ENCODE data around the gene TYW1.
A peak's percentile ranks its signal among the peaks of the same experiment; 100 is the strongest.
"Not testable (repeated sequence)": the region's sequence is repeated elsewhere in the genome, so short reads cannot be mapped to it uniquely, and the experiment has no call there.

Gene TYW1

DNA sequence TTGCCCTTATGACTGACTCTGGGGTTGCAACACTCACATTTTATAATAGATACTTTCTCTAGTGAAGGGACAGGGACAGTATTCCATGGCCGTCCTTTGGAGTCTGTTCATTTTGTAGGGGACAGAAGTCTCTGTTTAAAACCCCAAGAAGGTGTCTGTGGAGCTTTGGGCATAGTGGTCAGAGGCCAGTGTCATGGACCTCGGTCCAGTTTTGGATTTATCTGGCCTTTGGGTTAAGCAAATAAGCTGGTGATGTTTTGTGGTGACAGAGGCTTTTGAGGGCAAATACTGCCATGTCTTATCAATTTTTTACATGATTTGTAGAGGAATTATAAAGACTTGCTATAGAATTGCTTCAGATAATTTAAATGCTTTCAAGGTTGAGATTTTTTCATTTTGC, 50.2 kb downstream of the TYW1 start:
- DNase-seq = not testable (repeated sequence)

DNA sequence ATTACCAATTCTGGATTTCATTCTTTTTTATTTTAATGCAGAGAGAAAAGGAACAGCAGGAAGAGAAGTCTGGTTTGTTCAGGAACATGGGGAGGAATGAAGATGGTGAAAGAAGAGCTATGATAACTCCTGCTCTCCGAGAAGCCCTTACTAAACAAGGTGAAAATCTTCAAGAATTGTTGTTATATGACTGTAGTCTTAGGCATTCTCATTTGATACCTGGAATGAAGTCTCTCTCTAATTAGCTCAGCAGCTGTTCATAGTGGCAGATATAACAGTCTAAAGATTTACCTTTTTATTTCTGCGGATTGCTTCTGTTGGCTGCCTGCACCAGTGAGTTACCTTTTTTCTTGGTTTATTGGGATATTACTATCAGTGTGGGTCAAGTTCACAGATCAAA, 53.3 kb downstream of the TYW1 start:
- not testable (repeated sequence) for DNase-seq

DNA sequence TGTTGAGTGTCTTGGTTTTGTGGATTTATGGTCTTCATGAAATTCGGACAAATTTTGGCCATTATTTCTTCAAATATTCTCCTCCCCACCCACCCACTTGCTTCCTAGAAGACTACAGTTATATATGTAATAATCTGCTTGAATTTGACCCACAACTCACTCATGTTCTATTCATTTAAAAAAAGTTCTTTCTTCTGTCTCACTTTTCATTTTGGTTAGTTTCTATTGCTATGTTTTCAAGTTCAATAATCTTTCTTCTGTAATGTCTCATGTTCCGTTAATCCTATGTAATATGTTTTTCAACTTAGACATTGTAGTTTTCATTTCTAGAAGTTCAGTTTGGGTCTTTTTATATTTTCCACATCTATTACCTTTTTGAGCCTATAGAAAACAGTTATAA, 55.5 kb downstream of the TYW1 start:
- DNase-seq = not testable (repeated sequence)

DNA sequence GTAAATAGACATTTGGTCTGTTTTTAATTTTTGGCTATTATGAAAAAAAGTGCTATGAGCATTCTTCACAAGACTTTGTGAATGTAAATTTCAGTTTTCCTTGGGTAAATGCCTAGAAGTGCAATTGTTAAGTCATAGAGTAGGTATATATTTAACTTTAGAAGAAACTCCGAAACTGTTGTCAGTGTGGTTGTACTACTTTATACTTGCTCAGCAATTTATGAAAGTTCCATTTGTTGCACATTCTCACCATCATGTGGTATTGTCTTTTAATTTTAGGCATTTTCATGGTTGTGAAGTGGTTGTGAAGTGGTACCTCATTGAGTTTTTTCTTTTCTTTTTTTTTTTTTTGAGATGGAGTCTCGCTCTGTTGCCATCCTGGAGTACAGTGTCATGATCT, 60.0 kb downstream of the TYW1 start:
- DNase-seq = no peak

DNA sequence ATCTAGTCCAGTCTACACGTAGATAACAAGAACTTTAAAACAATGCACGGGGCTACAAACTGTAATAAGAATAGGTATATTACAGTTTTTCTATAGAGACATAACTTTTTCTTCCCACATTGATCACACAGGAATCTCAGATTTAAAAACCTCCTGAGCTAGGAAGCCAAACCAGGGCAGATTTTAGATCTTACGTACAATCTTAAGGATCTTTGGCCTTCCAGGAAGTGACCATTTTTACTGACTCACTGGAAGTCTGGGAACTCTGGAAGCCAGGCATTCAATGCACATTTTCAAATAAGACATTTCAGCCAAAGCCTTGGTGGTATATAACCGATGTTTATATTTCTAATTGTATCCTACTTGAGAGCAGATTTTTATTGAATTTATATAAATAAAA, 64.7 kb downstream of the TYW1 start:
- not testable (repeated sequence) for DNase-seq

DNA sequence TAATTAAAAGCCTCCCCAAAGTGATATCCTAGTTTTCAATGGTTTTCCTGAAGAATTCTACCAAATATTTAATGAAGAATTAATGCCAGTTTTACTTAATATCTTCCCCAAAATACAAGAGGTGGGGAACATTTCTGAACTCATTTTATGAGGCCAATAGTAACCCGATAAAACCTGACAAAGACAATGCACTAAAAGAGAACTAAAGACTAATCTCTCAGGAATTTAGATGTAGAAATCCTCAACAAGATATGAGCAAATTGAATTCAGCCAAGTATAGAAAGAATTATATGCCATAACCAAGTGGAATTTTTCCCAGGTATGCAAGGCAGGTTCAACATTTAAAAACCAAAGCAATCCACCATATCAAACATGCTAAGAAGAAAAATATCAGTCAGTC, 66.2 kb downstream of the TYW1 start:
- not testable (repeated sequence) for DNase-seq

DNA sequence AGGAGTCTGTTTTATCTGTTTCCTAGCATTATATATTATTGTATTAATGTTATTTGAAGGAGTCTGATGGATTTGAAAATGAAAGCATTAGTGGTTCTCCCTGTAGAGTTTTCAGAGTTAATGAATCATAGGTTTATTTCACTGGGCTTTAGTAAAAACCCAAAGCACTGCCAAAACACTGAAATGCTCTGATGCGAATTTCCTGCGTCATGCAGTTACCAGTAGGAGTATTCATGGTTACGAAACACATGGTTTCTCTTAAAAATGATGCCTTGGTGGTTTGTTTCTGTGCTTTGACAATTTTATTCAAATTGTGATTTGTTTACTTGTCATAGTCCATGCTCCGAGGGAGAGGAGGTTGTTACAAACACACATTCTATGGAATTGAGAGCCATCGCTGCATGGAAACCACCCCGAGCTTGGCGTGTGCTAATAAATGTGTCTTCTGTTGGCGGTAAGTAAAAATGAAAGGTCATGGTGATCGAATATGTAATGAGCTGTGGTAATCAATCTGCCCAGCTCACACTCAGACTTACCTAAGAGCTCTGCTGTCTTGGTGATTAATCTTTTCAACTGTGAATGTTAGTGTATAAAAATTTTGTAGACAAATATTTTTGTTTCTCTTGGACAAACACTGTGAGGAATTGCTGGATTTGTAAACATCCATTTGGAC, 70.5 kb downstream of the TYW1 start:
- DNase-seq = peak; percentile 15

DNA sequence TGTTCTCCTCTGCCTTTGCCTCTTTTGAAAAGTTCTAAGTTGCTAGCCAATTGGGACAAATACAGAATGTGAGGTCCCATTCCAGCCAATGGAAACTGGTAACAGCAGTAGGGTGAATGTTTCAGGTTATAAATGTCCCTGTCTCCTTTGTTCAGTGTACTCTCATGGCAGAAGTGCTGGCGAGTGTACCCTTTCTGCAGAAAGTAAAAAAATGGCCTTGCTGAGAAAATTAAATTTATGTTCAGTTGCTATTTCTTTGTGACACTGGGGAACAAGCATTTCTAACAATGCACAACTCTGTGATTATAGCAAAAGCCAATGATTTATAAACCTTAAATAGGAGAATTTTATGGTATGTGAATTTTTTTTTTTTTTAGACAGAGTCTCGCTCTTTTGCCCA, 79.5 kb downstream of the TYW1 start:
- DNase-seq = not testable (repeated sequence)

DNA sequence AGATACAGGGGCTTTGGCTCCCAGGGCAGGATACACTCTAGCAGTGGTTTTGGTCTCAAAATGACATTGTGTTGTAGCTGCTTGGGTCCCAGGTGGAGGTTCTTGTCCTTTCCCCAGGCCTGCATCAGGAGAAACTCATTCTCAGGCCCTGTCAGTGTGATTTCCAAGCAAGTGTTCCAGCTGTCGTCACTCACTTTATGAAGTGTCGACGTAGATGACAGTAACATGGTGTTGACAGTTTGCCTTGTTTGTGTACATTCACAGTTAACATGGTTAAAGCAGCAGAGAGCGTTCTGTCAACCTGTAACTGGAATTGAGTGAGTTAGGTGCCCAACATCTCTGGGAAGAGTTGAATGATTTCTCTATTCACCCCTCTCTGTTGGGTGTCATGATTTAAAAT, 86.2 kb downstream of the TYW1 start:
- not testable (repeated sequence) for DNase-seq

DNA sequence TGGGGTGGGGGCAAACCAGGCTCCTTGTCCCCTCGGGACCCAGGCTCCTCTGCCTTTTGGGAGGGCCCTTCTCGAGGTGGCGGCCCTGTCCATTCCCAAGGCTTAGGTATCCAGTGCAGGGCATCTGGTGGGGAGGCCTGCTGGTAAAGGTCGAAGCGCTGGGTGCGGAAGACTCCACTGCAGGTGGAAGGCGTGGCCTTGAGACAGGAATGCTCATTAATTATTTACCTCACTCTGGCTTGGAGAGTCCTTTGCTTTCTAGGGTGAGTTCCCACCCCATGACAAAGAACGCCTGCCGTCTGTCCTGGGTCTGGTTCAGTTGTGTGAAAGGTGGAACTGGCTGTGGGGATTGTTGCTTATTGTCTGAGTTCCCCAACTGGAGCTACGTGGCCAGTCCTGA, 92.6 kb downstream of the TYW1 start:
- DNase-seq = not testable (repeated sequence)

DNA sequence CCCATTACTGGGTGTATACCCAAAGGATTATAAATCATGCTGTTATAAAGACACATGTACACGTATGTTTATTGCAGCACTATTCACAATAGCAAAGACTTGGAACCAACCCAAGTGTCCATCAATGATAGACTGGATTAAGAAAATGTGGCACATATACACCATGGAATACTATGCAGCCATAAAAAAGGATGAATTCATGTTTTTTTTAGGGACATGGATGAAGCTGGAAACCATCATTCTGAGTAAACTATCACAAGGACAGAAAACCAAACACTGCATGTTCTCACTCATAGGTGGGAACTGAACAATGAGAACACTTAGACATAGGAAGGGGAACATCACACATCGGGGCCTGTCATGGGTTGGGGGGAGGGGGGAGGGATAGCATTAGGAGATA, 94.4 kb downstream of the TYW1 start:
- not testable (repeated sequence) for DNase-seq

DNA sequence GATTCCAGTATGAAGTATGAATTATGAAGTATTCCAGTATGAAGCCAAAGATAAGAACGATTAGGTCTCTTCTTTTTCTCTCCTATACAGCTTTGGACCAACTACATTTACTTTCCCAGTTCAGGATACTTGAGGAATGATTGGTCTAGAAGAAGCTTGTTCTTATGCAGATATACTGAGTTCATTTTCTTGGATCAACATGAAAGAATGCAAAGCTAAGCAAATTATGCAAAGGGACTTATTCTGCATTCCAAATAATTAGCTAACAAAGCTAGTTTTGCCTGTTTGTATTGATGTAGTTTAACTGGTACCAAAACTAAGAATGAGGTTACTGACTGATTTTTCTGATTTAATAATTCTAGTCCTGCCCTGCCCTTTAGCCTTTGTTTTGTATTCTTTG, 101.4 kb downstream of the TYW1 start:
- DNase-seq = not testable (repeated sequence)

DNA sequence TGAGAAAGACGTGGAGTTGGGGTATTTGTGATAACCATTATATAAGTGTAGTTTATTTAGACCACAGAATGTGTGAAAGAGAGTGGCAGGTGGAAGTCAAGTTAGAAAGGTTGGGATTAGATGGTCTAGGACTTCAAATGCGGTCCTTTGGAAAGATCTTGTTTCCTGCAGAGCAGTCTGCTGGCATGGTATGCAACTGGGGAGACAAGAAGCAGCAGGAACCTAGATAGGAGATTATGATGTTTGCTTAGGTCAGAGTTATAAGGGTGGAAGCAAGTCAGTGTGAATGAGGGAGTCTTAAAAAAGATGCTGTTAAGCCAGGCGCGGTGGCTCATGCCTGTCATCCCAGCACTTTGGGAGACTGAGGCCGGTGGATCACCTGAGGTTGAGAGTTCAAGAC, 102.8 kb downstream of the TYW1 start:
- DNase-seq = not testable (repeated sequence)

DNA sequence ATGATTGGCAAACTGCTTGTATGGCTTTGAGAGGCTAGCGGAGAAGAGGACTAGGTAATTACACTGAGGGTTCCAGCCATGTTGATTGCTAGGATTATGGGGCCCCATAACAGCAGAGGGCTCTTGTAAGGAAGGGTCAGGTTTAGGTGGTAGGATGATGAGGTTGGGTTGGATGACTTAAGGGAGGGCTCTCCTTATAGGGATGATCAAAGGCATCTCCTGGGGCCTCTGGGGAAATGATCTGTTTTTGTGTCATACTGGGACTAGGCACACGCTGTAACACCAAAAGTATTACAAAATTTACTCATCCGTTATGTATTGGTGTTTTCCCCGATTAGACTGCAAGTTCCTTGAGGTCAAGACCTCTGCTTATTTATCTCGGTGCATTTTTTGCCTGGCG, 103.4 kb downstream of the TYW1 start:
- DNase-seq = not testable (repeated sequence)

DNA sequence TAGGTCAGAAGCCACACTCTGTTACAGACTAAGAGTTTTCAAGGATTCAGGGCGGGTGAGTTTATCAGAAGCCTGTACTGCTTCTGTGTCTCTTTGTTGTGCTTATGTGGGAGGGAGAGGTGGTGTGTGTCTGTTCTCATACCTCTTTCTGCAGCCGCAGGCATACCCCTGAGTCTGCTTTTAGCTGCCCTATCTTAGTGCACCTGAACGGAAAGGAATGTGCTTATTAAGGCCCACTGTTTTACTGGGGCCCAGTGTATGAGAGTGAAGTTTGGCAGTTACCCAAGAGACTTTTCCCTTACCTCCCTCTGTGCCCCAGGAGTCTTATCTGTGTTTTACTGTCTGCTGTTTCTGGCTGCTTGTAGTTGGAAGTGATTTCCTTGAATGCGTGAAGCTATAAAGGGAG, 104.3 kb downstream of the TYW1 start:
- peak; percentile 33 for DNase-seq

DNA sequence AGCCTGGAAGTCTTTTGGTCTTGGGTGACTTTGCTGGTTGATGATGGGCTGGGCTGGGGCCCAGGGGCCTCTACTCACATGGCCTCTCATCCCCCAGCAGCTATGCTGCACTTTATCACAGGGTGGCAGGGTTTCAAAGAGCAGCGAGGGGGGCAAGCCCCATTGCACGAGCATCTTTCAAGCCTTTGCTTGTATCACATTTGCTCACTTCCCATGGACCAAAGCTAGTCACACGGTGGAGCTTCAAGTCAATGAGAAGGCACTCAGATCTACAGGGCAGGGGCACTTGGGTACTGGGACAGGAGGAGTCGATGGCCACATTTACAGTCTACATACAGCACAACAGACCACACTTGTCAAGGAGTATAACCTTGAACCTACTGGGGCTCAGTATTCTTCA, 108.3 kb downstream of the TYW1 start:
- not testable (repeated sequence) for DNase-seq

DNA sequence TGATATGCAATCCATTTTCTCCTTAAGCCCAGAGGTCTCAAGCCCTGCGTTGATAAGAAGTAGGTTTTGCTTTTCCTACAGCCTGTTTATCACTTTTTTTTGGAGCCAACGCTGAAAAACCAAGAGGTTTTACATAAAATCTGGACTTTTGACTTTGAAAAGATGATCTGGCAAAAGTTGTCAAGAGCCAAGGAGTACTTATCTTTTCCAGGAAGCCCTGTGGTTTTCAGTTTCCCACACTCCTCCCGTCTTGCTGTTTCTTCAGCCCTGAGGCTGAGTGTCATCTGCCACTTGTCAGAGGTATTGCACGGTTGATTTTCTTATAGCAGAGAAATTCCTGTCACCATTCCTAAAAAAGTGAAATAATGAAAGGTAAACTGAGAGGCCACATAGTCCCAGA, 108.7 kb downstream of the TYW1 start:
- DNase-seq = no peak

DNA sequence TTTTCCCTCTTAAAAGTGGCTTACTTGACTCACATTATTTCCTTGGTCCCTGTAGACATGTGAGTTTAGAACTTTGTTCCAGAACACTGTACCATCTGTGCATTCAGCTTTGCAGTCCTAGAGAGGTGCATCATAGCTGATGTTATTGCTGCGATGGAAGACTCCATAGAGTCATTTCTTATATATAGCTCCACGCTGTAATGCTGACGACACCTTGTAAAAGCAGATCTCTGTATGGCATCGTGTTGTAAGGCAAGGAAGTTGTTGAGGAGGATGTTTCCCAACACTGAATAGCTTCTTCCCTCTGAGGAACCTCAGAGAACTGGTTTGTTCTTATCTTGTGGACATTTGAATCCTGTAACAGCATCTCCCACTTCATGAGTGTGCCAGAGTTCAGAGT, 109.6 kb downstream of the TYW1 start:
- DNase-seq = not testable (repeated sequence)

DNA sequence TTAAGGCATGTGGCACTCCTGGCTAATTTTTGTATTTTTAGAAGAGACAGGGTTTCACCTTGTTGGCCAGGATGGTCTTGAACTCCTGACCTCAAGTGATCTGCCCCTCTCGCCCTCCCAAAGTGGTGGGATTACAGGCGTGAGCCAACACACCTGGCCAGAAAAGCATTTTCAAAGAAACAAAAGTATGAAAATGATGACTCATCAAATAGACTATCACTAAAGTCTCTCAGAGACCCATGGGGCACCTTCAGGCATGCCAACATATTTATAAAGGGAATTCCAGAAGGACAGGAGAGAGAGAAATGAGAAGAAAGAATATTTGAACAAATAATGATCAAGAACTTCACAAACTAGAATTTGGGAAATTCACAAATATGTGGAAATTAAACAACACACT, 114.7 kb downstream of the TYW1 start:
- not testable (repeated sequence) for DNase-seq

DNA sequence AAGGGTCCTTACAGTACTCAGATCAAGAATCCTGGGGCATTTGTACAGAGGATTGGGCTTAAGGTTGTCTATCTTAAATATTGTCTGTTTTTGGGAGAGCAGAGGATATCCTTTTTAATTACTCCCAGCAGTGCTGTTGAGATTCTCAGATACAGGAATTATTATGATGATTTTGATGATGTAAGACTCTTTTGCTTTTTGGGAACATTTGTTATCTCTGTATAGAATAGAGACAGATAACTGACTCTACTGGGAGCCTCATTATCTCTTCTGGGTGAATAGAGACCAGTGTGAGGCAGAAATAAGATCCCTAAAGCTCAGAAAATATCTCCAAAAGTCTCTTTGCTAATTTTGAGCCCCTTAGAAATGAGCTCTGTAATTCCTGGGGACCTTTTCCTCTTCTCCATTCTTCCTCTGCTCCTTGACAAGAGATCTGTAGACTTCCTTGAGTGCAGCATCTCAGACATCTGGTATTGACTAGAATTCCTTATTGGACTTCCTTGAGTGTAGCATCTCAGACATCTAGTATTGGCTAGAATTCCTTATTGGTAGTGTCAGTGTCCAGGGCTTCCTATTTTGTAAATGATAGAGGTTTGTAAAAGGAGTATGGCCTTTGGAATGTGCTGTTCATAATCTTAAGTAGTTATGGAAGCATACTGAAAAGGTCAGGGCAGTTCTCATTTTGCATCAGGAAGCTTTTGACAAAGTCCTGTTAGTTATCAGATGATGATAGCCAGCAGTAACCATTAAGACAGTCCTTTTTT, 118.0 kb downstream of the TYW1 start:
- not testable (repeated sequence) for DNase-seq

DNA sequence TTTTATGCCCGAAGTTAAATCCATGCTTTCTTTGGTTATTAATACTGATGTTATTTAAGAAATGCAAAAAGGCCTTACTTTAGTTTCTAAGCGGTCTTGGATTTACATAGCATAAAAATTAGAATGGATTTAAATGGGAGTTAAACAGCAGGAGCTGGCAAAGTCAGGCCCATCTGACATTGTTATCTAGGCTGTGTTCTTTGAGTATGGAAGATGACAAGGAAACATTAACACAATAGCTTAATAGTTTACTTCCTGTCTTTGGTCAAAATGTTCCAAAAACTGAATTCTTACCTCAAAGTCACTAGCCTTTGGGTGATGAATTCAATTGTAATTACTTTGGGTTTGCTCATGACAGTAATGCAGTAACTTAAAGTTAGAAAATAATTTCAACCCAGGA, 123.9 kb downstream of the TYW1 start:
- not testable (repeated sequence) for DNase-seq

DNA sequence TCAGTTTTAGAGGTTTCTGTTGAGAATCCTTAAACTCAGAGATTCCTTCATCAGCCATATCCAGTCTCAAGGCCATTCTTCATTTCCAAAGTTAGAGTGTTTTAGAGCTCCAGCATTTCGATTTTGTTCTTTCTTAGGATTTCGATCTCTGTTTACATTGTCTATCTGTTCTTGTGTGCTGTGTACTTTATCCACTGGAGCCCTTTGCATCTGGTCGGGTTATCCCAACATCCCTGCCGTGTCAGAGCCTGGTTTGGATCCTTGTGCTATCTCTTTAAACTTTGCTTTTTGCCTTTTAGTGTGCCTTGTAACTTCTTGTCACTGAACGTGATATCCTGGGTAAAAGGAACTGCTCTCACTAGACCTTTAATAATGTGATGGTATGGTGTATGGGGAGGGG, 131.6 kb downstream of the TYW1 start:
- not testable (repeated sequence) for DNase-seq

DNA sequence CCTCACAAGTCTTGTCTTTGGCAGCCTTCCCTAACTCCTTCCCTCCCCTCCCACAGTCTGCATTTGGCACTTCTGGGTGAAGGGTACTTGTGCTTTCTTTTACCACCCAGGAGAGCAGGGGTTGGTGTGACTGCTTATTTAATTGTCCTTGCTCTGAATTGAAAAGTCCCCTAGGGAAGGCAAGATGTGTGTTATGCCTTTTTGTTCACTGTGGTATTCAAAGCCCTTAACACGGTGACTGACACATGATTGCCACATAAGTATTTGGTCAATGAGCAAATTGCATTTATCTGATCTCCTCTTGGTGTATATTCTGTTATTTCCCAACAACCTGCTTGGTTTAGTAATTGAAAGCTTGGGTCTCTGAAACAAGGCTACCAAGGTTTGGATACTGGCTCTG, 134.1 kb downstream of the TYW1 start:
- not testable (repeated sequence) for DNase-seq

DNA sequence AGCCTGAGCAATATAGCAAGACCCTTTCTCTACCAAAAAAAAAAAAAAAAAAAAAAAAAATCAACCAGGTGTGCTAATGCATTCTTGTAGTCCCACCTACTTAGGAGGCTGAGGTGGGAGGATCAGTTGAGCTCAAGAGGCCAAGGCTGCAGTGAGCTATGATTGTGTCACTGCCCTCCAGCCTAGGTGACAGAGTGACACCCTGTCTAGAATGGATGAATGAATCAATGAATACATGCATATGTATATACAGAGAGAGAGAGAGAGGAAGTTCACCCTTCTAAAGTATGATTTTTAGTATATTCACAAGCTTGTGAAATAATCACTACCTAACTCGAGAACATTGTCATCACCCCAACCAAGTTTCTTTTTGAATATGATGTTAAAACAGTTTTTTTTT, 138.3 kb downstream of the TYW1 start:
- not testable (repeated sequence) for DNase-seq

Measured in eye (tissue), 1 donor.